ENCODE results near the gene KIF16B. TPM values are rescaled to one million over a fixed set of nuclear protein-coding genes. Genes with fewer than 3 reads are reported as not detected.

KIF16B gene
- total and polyA plus RNA-seq, 8 donors = 5.0 to 59.8 (median 24.2) TPM

GRCh38 chr20:16287776-16288175, 285.5 kb downstream of the KIF16B start:
- DNase-seq = no peak
- no peaks in the 10 kb centered on the region for H3K4me1 ChIP-seq
- no peak overlapping the region for H3K27ac ChIP-seq
- H3K36me3 ChIP-seq = peaks cover 0 to 10% (median 3%) of the 10 kb centered on the region in 4 donors
- no peaks in the 10 kb centered on the region for H3K27me3 ChIP-seq
- WGBS, 5 donors = 61 to 86% (median 63%) methylated on average over 2 of the region's 2 CpGs
- no peak for TF ChIP-seq POLR2AphosphoS5 (IDR thresholded peaks at IDR 0.05)
- TF ChIP-seq EP300 (IDR thresholded peaks at IDR 0.05) = no peak
- no peak for TF ChIP-seq POLR2A (IDR thresholded peaks at IDR 0.05)
- no peak for TF ChIP-seq CTCF (IDR thresholded peaks at IDR 0.05)
- no peak overlapping the region for H3K4me3 ChIP-seq
- intact Hi-C loops (cut with DNase I; ENCODE audit: low total_unique reads) = no loop called here
- H3K9me3 ChIP-seq = no peaks in the 10 kb centered on the region

- no peaks in the 10 kb centered on the region for H3K27me3 ChIP-seq
- no peak for DNase-seq
- TF ChIP-seq EP300 (IDR thresholded peaks at IDR 0.05) = no peak
- TF ChIP-seq POLR2AphosphoS5 (IDR thresholded peaks at IDR 0.05) = no peak
- no peak for TF ChIP-seq POLR2A (IDR thresholded peaks at IDR 0.05)
- TF ChIP-seq CTCF (IDR thresholded peaks at IDR 0.05) = no peak
- intact Hi-C loops (cut with DNase I; ENCODE audit: low total_unique reads) = no loop called here
- H3K9me3 ChIP-seq = no peaks in the 10 kb centered on the region
- H3K27ac ChIP-seq = no peak overlapping the region
- no peaks in the 10 kb centered on the region for H3K4me1 ChIP-seq
- no peak overlapping the region for H3K4me3 ChIP-seq
- WGBS, 5 donors = 83 to 94% (median 92%) methylated on average over 4 of the region's 4 CpGs
- H3K36me3 ChIP-seq = peaks cover 0 to 12% (median 3%) of the 10 kb centered on the region in 4 donors
Observed at GRCh38 chr20:16286601-16287000, 286.6 kb downstream of the KIF16B start.

GRCh38 chr20:16284385-16285100, 288.7 kb downstream of the KIF16B start:
- intact Hi-C loops (cut with DNase I; ENCODE audit: low total_unique reads) = no loop called here
- H3K4me3 ChIP-seq = no peak overlapping the region
- no peaks in the 10 kb centered on the region for H3K9me3 ChIP-seq
- TF ChIP-seq EP300 (IDR thresholded peaks at IDR 0.05) (no peak), CTCF (IDR thresholded peaks at IDR 0.05) (no peak), POLR2A (IDR thresholded peaks at IDR 0.05) (no peak), POLR2AphosphoS5 (IDR thresholded peaks at IDR 0.05) (no peak)
- no peaks in the 10 kb centered on the region for H3K4me1 ChIP-seq
- no peak overlapping the region for H3K27ac ChIP-seq
- peaks cover 0 to 12% (median 3%) of the 10 kb centered on the region in 4 donors for H3K36me3 ChIP-seq
- WGBS, 5 donors = 84 to 87% (median 85%) methylated on average over 15 of the region's 15 CpGs
- DNase-seq = no peak
- no peaks in the 10 kb centered on the region for H3K27me3 ChIP-seq

- no peak for DNase-seq
- Histone ChIP-seq H3K9me3 (no peaks in the 10 kb centered on the region), H3K4me1 (no peaks in the 10 kb centered on the region), H3K27me3 (no peaks in the 10 kb centered on the region), H3K4me3 (no peak overlapping the region), H3K27ac (no peak overlapping the region), H3K36me3 (peaks cover 0 to 12% (median 3%) of the 10 kb centered on the region in 4 donors)
- no peak for TF ChIP-seq POLR2AphosphoS5 (IDR thresholded peaks at IDR 0.05)
- TF ChIP-seq POLR2A (IDR thresholded peaks at IDR 0.05) = no peak
- TF ChIP-seq EP300 (IDR thresholded peaks at IDR 0.05) = no peak
- TF ChIP-seq CTCF (IDR thresholded peaks at IDR 0.05) = no peak
- intact Hi-C loops (cut with DNase I; ENCODE audit: low total_unique reads) = no loop called here
- 79 to 96% (median 80%) methylated on average over 5 of the region's 5 CpGs for WGBS, 5 donors
Observed at GRCh38 chr20:16283978-16284377, 289.3 kb downstream of the KIF16B start.

Data from stomach (tissue), 9 donors.